ENCODE measurements around the gene JPH2.

DNA sequence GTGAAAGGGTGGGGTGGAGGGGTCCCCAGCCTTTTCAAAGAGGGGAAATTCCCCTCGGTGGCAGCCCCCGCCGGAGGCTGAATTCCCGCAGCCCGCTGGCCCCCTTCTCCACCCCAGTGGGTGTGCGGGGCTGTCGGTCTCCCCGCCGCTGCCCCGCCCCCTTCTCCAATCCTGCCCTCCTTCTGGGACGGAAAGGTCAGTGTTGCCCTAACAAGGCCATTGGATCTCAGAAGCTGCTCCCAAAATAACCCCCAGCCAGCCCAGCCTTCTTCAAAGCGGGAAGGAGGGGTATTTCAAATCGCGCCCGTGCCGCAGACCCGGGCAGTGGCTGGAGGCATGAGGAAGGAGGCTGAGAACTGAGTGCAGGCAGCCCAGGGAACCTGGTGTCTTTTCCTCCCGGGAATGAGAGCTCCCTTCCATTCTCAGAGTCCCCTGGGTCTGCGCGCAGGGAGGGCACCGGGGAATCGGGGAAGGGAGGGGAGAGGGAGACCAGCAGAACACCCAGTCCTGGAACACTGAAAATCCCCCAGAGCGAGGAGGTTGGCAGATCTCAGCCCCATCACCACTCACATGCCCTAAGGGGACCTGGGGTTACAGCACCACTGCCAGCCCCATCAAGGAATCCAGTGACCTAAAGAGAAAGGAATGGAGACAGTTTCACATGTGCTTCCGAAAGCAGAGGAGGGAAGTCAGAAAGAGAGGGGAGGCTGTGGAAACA, at the start of gene JPH2:
- TF ChIP-seq CREB1 (CRISPR knock-in tag; IDR thresholded peaks at IDR 0.05) (no peak), MYBL2 (CRISPR knock-in tag; IDR thresholded peaks at IDR 0.05) (no peak), NR3C1 (CRISPR knock-in tag; conservative IDR thresholded peaks at IDR 0.05; ENCODE audit: low read depth) (no peak), TP53 (CRISPR knock-in tag; IDR thresholded peaks at IDR 0.05) (no peak), NFYB (CRISPR knock-in tag; conservative IDR thresholded peaks at IDR 0.05; ENCODE audit: low read depth) (no peak), ATF1 (CRISPR knock-in tag; IDR thresholded peaks at IDR 0.05) (no peak), ZNF317 (CRISPR knock-in tag; IDR thresholded peaks at IDR 0.05; ENCODE audit: borderline replicate concordance, low read depth) (no peak)
- TF ChIP-seq, protein P1, sequence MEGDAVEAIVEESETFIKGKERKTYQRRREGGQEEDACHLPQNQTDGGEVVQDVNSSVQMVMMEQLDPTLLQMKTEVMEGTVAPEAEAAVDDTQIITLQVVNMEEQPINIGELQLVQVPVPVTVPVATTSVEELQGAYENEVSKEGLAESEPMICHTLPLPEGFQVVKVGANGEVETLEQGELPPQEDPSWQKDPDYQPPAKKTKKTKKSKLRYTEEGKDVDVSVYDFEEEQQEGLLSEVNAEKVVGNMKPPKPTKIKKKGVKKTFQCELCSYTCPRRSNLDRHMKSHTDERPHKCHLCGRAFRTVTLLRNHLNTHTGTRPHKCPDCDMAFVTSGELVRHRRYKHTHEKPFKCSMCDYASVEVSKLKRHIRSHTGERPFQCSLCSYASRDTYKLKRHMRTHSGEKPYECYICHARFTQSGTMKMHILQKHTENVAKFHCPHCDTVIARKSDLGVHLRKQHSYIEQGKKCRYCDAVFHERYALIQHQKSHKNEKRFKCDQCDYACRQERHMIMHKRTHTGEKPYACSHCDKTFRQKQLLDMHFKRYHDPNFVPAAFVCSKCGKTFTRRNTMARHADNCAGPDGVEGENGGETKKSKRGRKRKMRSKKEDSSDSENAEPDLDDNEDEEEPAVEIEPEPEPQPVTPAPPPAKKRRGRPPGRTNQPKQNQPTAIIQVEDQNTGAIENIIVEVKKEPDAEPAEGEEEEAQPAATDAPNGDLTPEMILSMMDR (IDR thresholded peaks at IDR 0.05) = no peak
- TF ChIP-seq, protein P2, sequence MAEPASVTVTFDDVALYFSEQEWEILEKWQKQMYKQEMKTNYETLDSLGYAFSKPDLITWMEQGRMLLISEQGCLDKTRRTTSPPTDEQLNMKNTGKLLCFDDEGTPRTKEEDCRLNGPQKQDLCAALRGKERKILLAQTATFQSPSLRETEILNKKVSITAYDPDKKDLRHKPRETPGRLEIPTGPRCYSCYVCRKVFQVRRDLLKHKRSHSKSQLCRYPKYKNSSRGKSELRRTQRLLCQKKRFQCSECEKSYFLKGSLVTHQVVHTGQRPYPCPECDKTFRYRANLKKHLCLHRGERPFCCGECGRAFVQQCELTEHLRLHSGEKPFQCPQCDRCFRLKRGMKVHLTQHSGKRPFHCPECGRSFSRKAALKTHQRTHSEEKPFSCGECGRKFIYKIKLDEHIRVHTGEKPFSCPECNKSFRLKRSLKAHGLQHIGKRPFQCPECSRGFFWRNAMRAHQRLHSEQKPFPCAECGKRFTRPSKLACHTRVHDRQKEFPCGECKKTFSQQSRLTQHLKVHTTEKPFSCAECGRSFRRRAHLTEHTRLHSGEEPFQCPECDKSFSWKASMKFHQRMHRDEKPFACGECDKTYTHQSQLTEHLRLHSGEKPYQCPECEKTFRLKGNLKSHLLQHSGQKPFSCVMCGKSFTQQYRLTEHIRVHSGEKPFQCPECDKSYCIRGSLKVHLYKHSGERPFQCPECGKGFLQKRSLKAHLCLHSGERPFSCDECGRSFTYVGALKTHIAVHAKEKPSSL (CRISPR knock-in tag; conservative IDR thresholded peaks at IDR 0.05) = no peak
- TF ChIP-seq, protein P3, sequence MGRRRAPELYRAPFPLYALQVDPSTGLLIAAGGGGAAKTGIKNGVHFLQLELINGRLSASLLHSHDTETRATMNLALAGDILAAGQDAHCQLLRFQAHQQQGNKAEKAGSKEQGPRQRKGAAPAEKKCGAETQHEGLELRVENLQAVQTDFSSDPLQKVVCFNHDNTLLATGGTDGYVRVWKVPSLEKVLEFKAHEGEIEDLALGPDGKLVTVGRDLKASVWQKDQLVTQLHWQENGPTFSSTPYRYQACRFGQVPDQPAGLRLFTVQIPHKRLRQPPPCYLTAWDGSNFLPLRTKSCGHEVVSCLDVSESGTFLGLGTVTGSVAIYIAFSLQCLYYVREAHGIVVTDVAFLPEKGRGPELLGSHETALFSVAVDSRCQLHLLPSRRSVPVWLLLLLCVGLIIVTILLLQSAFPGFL (CRISPR knock-in tag; IDR thresholded peaks at IDR 0.05; ENCODE audit: borderline replicate concordance) = no peak

Measured in WTC11 (cell line).